Endothelial cell of umbilical vein (primary cell): ENCODE data around the gene PNKD. TPM values are rescaled to one million over a fixed set of nuclear protein-coding genes. Genes with fewer than 3 reads are reported as not detected.

Experiments used
- BruUV-seq: library from RNA; stranded (reverse); fragments of 400-500 nt; replicated peaks from 2 replicates; lab custom pipeline; 2021; lab: Mats Ljungman, UMichigan
- CTCF ChIA-PET: fragments of 300-600, 350-600 bp; sonication (Branson Sonifier 250); formaldehyde crosslinking; loops from one replicate; lab custom pipeline; 2021; ENCODE audit warnings: antibody characterized with exemption, inconsistent platforms; lab: Charles Lee
- POLR2A ChIA-PET: fragments of 300-600, 350-600 bp; sonication (Branson Sonifier 250); formaldehyde crosslinking; loops from one replicate; lab custom pipeline; 2021; ENCODE audit warnings: antibody characterized with exemption, inconsistent platforms; lab: Charles Lee
- DNase-seq: peaks from one replicate; pipeline ENCODE4 v3.0.0-alpha.2; 2011; ENCODE audit warnings: low read depth, low spot score
- FAIRE-seq: peaks from 2 replicates; lab custom pipeline; 2011; peaks lifted over from hg19 to GRCh38; lab: Jason Lieb, UNC
- H2AFZ ChIP-seq: 2 replicates; pipeline ENCODE4 v1.6.0; 2012; ENCODE audit warnings: low read depth, low read length, control low read depth, inconsistent platforms
- H3K27ac ChIP-seq: 2 replicates; pipeline ENCODE4 v1.5.1; 2011; ENCODE audit warnings: low read depth, mild to moderate bottlenecking, control low read depth, low read length, moderate library complexity; ENCODE audit not compliant: insufficient read depth
- H3K27me3 ChIP-seq, 2 experiments: 2 replicates each; pipeline versions ENCODE4 v1.6.0 to v1.6.1; 2011; ENCODE audit warnings: low read length in 2 of 2, mixed read lengths in 1 of 2; ENCODE audit not compliant: control insufficient read depth in 2 of 2, insufficient read depth in 2 of 2
- H3K36me3 ChIP-seq, 2 experiments: 2 replicates in 1 of 2; 3 replicates in 1 of 2; pipeline ENCODE4 v1.5.1; 2011; ENCODE audit warnings: low read length in 2 of 2, mild to moderate bottlenecking in 1 of 2, moderate library complexity in 1 of 2; ENCODE audit not compliant: control insufficient read depth in 2 of 2, insufficient read depth in 2 of 2; ENCODE audit errors: extremely low read depth in 1 of 2
- H3K4me1 ChIP-seq: 3 replicates; pipeline ENCODE4 v1.5.1; 2011; ENCODE audit warnings: mild to moderate bottlenecking, low read length; ENCODE audit not compliant: control insufficient read depth, insufficient read depth; ENCODE audit errors: extremely low read depth
- H3K4me2 ChIP-seq: 2 replicates; pipeline ENCODE4 v1.6.1; 2011; ENCODE audit warnings: low read length, control low read depth, mixed read lengths; ENCODE audit not compliant: insufficient read depth
- H3K4me3 ChIP-seq, 3 experiments: fragments of 200-600 bp in 1 of 3; sonication (generic), shearing (Covaris generic) in 1 of 3; replicated peaks in 1 of 3; 2 replicates each; pipeline ENCODE4 v1.5.1; 2011 to 2016; ENCODE audit warnings: control low read depth in 3 of 3, low read length in 3 of 3, mild to moderate bottlenecking in 2 of 3, inconsistent platforms in 1 of 3, low read depth in 1 of 3, moderate library complexity in 1 of 3; ENCODE audit not compliant: insufficient read depth in 1 of 3
- H3K79me2 ChIP-seq: 2 replicates; pipeline ENCODE4 v1.6.0; 2012; ENCODE audit warnings: low read length, inconsistent platforms; ENCODE audit not compliant: control insufficient read depth, insufficient read depth
- H3K9ac ChIP-seq: replicated peaks from 2 replicates; pipeline ENCODE3; 2011; ENCODE audit warnings: low read length, control low read depth; ENCODE audit not compliant: insufficient read depth; ENCODE audit errors: extremely low read depth
- H3K9me1 ChIP-seq: replicated peaks from 3 replicates; pipeline ENCODE4 v1.6.0; 2011; ENCODE audit warnings: mild to moderate bottlenecking, low read length; ENCODE audit not compliant: control insufficient read depth, insufficient read depth; ENCODE audit errors: extremely low read depth
- H3K9me3 ChIP-seq: replicated peaks from 2 replicates; pipeline ENCODE4 v1.5.1; 2012; ENCODE audit warnings: low read length, inconsistent platforms; ENCODE audit not compliant: control insufficient read depth, insufficient read depth
- H4K20me1 ChIP-seq: replicated peaks from 2 replicates; pipeline ENCODE3; 2011; ENCODE audit warnings: mild to moderate bottlenecking, low read length; ENCODE audit not compliant: control insufficient read depth, insufficient read depth; ENCODE audit errors: extremely low read depth
- EZH2 ChIP-seq: IDR thresholded peaks from 2 replicates; pipeline ENCODE4 v1.6.1; 2012; ENCODE audit warnings: borderline replicate concordance, low read depth, mild to moderate bottlenecking, moderate library complexity, low read length, inconsistent platforms; ENCODE audit not compliant: severe bottlenecking
- JUN ChIP-seq: IDR thresholded peaks from 2 replicates; pipeline ENCODE4 v1.6.1; 2011; ENCODE audit warnings: borderline replicate concordance, low read depth; ENCODE audit not compliant: insufficient read length, insufficient read depth
- MYC ChIP-seq: IDR thresholded peaks from one replicate; pipeline ENCODE4 v1.6.1; 2011; ENCODE audit warnings: mild to moderate bottlenecking, low read depth, low read length
- dilution Hi-C: fragments of 300-500 bp; cut with MboI; formaldehyde crosslinking; loops from one replicate; pipeline ENCODE4 v1.15.0; 2019; ENCODE audit warnings: low sequenced_read_pairs; ENCODE audit not compliant: extremely low pct_ligation_motif_present
- intact Hi-C: fragments of 100-400 bp; cut with micrococcal nuclease; formaldehyde crosslinking; loops from one replicate; pipeline ENCODE4 v1.10.0; 2022
- polyA plus RNA-seq, 4 experiments: library from polyadenylated mRNA; depleted of rRNA in 3 of 4; stranded (reverse) in 3 of 4; unstranded in 1 of 4; fragments of >200 nt; gene quantifications; 2 replicates each; pipeline versions ENCODE4 v1.2.1 to v1.2.3, GENCODE V29; 2011 to 2012; ENCODE audit warnings: missing spikeins in 1 of 4
- total RNA-seq: library from RNA; stranded (reverse); gene quantifications from 2 replicates; pipeline ENCODE4 v1.2.3, GENCODE V29; 2021
- TF ChIP-seq, protein P1 (sequence below): IDR thresholded peaks from 2 replicates; pipeline ENCODE4 v1.6.1; 2011; ENCODE audit not compliant: insufficient read depth, insufficient read length

PNKD gene
- total and polyA plus RNA-seq, 2 donors (not counting 3 experiments of a cell fraction or from before 2014, with no cell fraction given), result 56.1 to 88.3 TPM

DNA sequence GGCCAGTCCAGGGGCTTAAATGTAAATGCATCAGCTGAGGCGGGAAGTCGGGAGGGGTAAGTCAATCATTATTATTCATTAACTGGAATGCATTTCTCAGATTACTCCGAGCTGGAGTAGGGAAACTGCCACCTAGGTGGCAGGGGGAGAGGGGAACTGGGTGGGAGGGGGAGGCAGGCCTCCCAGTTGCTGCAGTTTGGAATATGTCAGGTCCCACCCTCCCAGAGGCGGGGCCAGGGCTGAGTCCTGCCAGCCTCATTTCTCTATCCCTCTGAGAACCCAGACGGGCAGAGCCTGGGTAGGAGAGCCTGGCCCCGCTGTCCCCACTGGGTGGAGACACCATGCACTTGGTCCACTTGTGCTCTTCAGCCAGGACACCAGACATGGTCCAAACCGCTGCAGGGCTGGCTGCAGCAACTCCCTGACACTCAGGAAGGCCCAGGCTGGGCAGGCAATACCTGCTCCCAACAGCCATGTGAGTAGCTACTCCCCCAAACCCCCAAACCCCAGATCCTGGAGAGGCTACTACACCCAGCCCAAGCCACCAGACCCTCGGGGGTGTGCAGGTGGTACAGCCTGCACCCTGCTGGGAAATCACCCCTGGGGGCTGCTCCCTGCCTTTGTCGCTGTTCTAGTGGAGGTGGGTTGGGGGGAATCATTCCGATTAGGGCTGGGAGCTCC, 9.4 kb upstream of the PNKD start, which contains the start of gene GPBAR1:
Gene GPBAR1, plus strand, starts transcription at position 274 of the 681 bp plus-strand sequence. CDS start 1,710 bp downstream, outside the sequence.
- no peak within 1 kb of the TSS for H3K4me2 ChIP-seq
- no peak within 1 kb of the TSS for H3K4me3 ChIP-seq
- DNase-seq, result no peak
- ChIA-PET POLR2A (interaction anchor here (1.1 kb wide), 1 partner anchor 9 kb away, joined by 3 read pairs; the partner anchor contains the start of genes AAMP and PNKD), CTCF (interaction anchor here (1.4 kb wide), 1 partner anchor 9 kb away, joined by 7 read pairs; the partner anchor contains the start of genes AAMP and PNKD)
- no peak within 1 kb of the TSS for H3K9ac ChIP-seq
- peaks cover 17% of the 10 kb centered on the region for H3K4me1 ChIP-seq
- dilution Hi-C loops (no loop called here), intact Hi-C loops (no loop called here)
- no peaks in the 10 kb centered on the region for H3K9me3 ChIP-seq
- FAIRE-seq, result no peak
- no TSS peak for BruUV-seq
- H3K27me3 ChIP-seq, result no peaks in the 10 kb centered on the region
- no peak within 1 kb of the TSS for H2AFZ ChIP-seq
- no peaks in the 10 kb centered on the region for H4K20me1 ChIP-seq
- TF ChIP-seq MYC, result no peak
- no peak for TF ChIP-seq EZH2
- TF ChIP-seq JUN, result no peak
- TF ChIP-seq, protein P1, sequence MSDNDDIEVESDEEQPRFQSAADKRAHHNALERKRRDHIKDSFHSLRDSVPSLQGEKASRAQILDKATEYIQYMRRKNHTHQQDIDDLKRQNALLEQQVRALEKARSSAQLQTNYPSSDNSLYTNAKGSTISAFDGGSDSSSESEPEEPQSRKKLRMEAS, result no peak
- H3K79me2 ChIP-seq, result no peaks in the 10 kb centered on the region
- H3K36me3 ChIP-seq, result peaks cover under 1 to 22% of the 10 kb centered on the region in 2 experiments
- H3K9me1 ChIP-seq, result no peaks in the 10 kb centered on the region
- no peak within 1 kb of the TSS for H3K27ac ChIP-seq
